Endothelial cell of umbilical vein (primary cell): ENCODE measurements around the gene GADL1. TPM values are rescaled to one million over a fixed set of nuclear protein-coding genes. Genes with fewer than 3 reads are reported as not detected.

Source experiments
- BruUV-seq: library from RNA; stranded (reverse); fragments of 400-500 nt; replicated peaks from 2 replicates; lab custom pipeline; 2021; lab: Mats Ljungman, UMichigan
- CTCF ChIA-PET: fragments of 300-600, 350-600 bp; sonication (Branson Sonifier 250); formaldehyde crosslinking; loops from one replicate; lab custom pipeline; 2021; ENCODE audit warnings: antibody characterized with exemption, inconsistent platforms; lab: Charles Lee
- POLR2A ChIA-PET: fragments of 300-600, 350-600 bp; sonication (Branson Sonifier 250); formaldehyde crosslinking; loops from one replicate; lab custom pipeline; 2021; ENCODE audit warnings: antibody characterized with exemption, inconsistent platforms; lab: Charles Lee
- DNase-seq: peaks from one replicate; pipeline ENCODE4 v3.0.0-alpha.2; 2011; ENCODE audit warnings: low read depth, low spot score
- FAIRE-seq: peaks from 2 replicates; lab custom pipeline; 2011; peaks lifted over from hg19 to GRCh38; lab: Jason Lieb, UNC
- H2AFZ ChIP-seq: 2 replicates; pipeline ENCODE4 v1.6.0; 2012; ENCODE audit warnings: low read depth, low read length, control low read depth, inconsistent platforms
- H3K27ac ChIP-seq: 2 replicates; pipeline ENCODE4 v1.5.1; 2011; ENCODE audit warnings: low read depth, mild to moderate bottlenecking, control low read depth, low read length, moderate library complexity; ENCODE audit not compliant: insufficient read depth
- H3K27me3 ChIP-seq, 2 experiments: 2 replicates each; pipeline versions ENCODE4 v1.6.0 to v1.6.1; 2011; ENCODE audit warnings: low read length in 2 of 2, mixed read lengths in 1 of 2; ENCODE audit not compliant: control insufficient read depth in 2 of 2, insufficient read depth in 2 of 2
- H3K36me3 ChIP-seq, 2 experiments: 2 replicates in 1 of 2; 3 replicates in 1 of 2; pipeline ENCODE4 v1.5.1; 2011; ENCODE audit warnings: low read length in 2 of 2, mild to moderate bottlenecking in 1 of 2, moderate library complexity in 1 of 2; ENCODE audit not compliant: control insufficient read depth in 2 of 2, insufficient read depth in 2 of 2; ENCODE audit errors: extremely low read depth in 1 of 2
- H3K4me1 ChIP-seq: 3 replicates; pipeline ENCODE4 v1.5.1; 2011; ENCODE audit warnings: mild to moderate bottlenecking, low read length; ENCODE audit not compliant: control insufficient read depth, insufficient read depth; ENCODE audit errors: extremely low read depth
- H3K4me2 ChIP-seq: 2 replicates; pipeline ENCODE4 v1.6.1; 2011; ENCODE audit warnings: low read length, control low read depth, mixed read lengths; ENCODE audit not compliant: insufficient read depth
- H3K4me3 ChIP-seq, 3 experiments: fragments of 200-600 bp in 1 of 3; sonication (generic), shearing (Covaris generic) in 1 of 3; replicated peaks in 1 of 3; 2 replicates each; pipeline ENCODE4 v1.5.1; 2011 to 2016; ENCODE audit warnings: control low read depth in 3 of 3, low read length in 3 of 3, mild to moderate bottlenecking in 2 of 3, inconsistent platforms in 1 of 3, low read depth in 1 of 3, moderate library complexity in 1 of 3; ENCODE audit not compliant: insufficient read depth in 1 of 3
- H3K79me2 ChIP-seq: 2 replicates; pipeline ENCODE4 v1.6.0; 2012; ENCODE audit warnings: low read length, inconsistent platforms; ENCODE audit not compliant: control insufficient read depth, insufficient read depth
- H3K9ac ChIP-seq: replicated peaks from 2 replicates; pipeline ENCODE3; 2011; ENCODE audit warnings: low read length, control low read depth; ENCODE audit not compliant: insufficient read depth; ENCODE audit errors: extremely low read depth
- H3K9me1 ChIP-seq: replicated peaks from 3 replicates; pipeline ENCODE4 v1.6.0; 2011; ENCODE audit warnings: mild to moderate bottlenecking, low read length; ENCODE audit not compliant: control insufficient read depth, insufficient read depth; ENCODE audit errors: extremely low read depth
- H3K9me3 ChIP-seq: replicated peaks from 2 replicates; pipeline ENCODE4 v1.5.1; 2012; ENCODE audit warnings: low read length, inconsistent platforms; ENCODE audit not compliant: control insufficient read depth, insufficient read depth
- H4K20me1 ChIP-seq: replicated peaks from 2 replicates; pipeline ENCODE3; 2011; ENCODE audit warnings: mild to moderate bottlenecking, low read length; ENCODE audit not compliant: control insufficient read depth, insufficient read depth; ENCODE audit errors: extremely low read depth
- CTCF ChIP-seq, 2 donors: IDR thresholded peaks; 1 replicate in 1 of 2; 2 replicates in 1 of 2; pipeline ENCODE4 v1.5.1; 2011; ENCODE audit warnings: low read length in 2 of 2, mild to moderate bottlenecking in 2 of 2, moderate library complexity in 2 of 2, control low read depth in 1 of 2, inconsistent platforms in 1 of 2, low read depth in 1 of 2; ENCODE audit not compliant: insufficient read depth in 1 of 2; ENCODE audit errors: extremely low read depth in 1 of 2
- MYC ChIP-seq: IDR thresholded peaks from one replicate; pipeline ENCODE4 v1.6.1; 2011; ENCODE audit warnings: mild to moderate bottlenecking, low read depth, low read length
- POLR2A ChIP-seq: IDR thresholded peaks from 2 replicates; pipeline ENCODE4 v1.6.1; 2012; ENCODE audit warnings: low read depth, mild to moderate bottlenecking, control low read depth, low read length
- dilution Hi-C: fragments of 300-500 bp; cut with MboI; formaldehyde crosslinking; loops from one replicate; pipeline ENCODE4 v1.15.0; 2019; ENCODE audit warnings: low sequenced_read_pairs; ENCODE audit not compliant: extremely low pct_ligation_motif_present
- intact Hi-C: fragments of 100-400 bp; cut with micrococcal nuclease; formaldehyde crosslinking; loops from one replicate; pipeline ENCODE4 v1.10.0; 2022
- polyA plus RNA-seq, 4 experiments: library from polyadenylated mRNA; depleted of rRNA in 3 of 4; stranded (reverse) in 3 of 4; unstranded in 1 of 4; fragments of >200 nt; gene quantifications; 2 replicates each; pipeline versions ENCODE4 v1.2.1 to v1.2.3, GENCODE V29; 2011 to 2012; ENCODE audit warnings: missing spikeins in 1 of 4
- total RNA-seq: library from RNA; stranded (reverse); gene quantifications from 2 replicates; pipeline ENCODE4 v1.2.3, GENCODE V29; 2021

Gene GADL1
- total and polyA plus RNA-seq, 2 donors (not counting 3 experiments of a cell fraction or from before 2014, with no cell fraction given): not detected

- DNase-seq (no peak), FAIRE-seq (no peak)
- H3K4me2 ChIP-seq: no peak overlapping the region
These were observed 83.2 kb downstream of the GADL1 start for GRCh38 chr3:30811151-30811795.

More at GRCh38 chr3:30811151-30811795, 83.2 kb downstream of the GADL1 start:
- no peak overlapping the region for H3K27ac ChIP-seq
- intact Hi-C loops (no loop called here), dilution Hi-C loops (no loop called here)
- no peak overlapping the region for H2AFZ ChIP-seq
- H3K9ac ChIP-seq: no peak overlapping the region
- H3K9me3 ChIP-seq: no peaks in the 10 kb centered on the region
- no peak overlapping the region for H3K4me3 ChIP-seq
- H3K36me3 ChIP-seq: no peaks in the 10 kb centered on the region
- ChIA-PET CTCF (interaction anchor here (1.1 kb wide), 1 partner anchor 38 kb away, joined by 3 read pairs; no protein-coding TSS in a partner anchor), POLR2A (no interaction called here)
- BruUV-seq: no TSS peak
- TF ChIP-seq CTCF (IDR thresholded peaks at IDR 0.05; ENCODE audit: extremely low read depth in 1 of 2, insufficient read depth in 1 of 2, low read depth in 1 of 2, low read length in 2 of 2) (no peak), POLR2A (no peak), MYC (no peak)
- H3K79me2 ChIP-seq: no peaks in the 10 kb centered on the region
- peaks cover 10 to 23% of the 10 kb centered on the region in 2 experiments for H3K27me3 ChIP-seq
- no peaks in the 10 kb centered on the region for H3K9me1 ChIP-seq
- no peaks in the 10 kb centered on the region for H3K4me1 ChIP-seq
- H4K20me1 ChIP-seq: no peaks in the 10 kb centered on the region
